Natural killer cell (primary cell): Measurements from ENCODE around the gene CBARP. TPM values are rescaled to one million over a fixed set of nuclear protein-coding genes. Genes with fewer than 3 reads are reported as not detected.

ENCODE experiments used
- ATAC-seq, 3 donors: fragments of 150-1000 bp in 2 of 3; fragments of 200-7000 bp in 1 of 3; cut with Tn5 transposase; 1 replicate in 1 of 3; 2 replicates in 2 of 3; pipeline ENCODE4 v1.10.0; 2021; ENCODE audit warnings: mild to moderate bottlenecking in 2 of 3, moderate library complexity in 2 of 3
- DNase-seq, 2 donors: peaks; one replicate each; pipeline versions ENCODE4 v3.0.0 to v3.0.0-alpha.2; 2013 to 2021; ENCODE audit warnings: mixed read lengths in 1 of 2
- H3K27ac ChIP-seq: one replicate; pipeline ENCODE4 v1.5.1; 2013; ENCODE audit warnings: mild to moderate bottlenecking, low read length
- H3K27me3 ChIP-seq: one replicate; pipeline ENCODE4 v1.6.1; 2013; ENCODE audit warnings: low read length; ENCODE audit not compliant: control insufficient read depth, insufficient read depth
- H3K36me3 ChIP-seq: one replicate; pipeline ENCODE4 v1.6.1; 2013; ENCODE audit warnings: low read length; ENCODE audit not compliant: control insufficient read depth, insufficient read depth
- H3K4me1 ChIP-seq: one replicate; pipeline ENCODE4 v1.6.1; 2013; ENCODE audit warnings: low read length; ENCODE audit not compliant: control insufficient read depth, insufficient read depth
- H3K4me3 ChIP-seq: one replicate; pipeline ENCODE4 v1.5.1; 2013; ENCODE audit warnings: low read length
- H3K9me3 ChIP-seq: one replicate; pipeline ENCODE4 v1.6.1; 2013; ENCODE audit warnings: low read length; ENCODE audit not compliant: control insufficient read depth, insufficient read depth
- H3K27ac Mint-ChIP-seq, 2 donors: one replicate each; pipeline ENCODE4 v1.8.0; 2022; ENCODE audit warnings: mild to moderate bottlenecking in 2 of 2, mixed read lengths in 2 of 2, moderate library complexity in 1 of 2
- H3K27me3 Mint-ChIP-seq, 2 donors: one replicate each; pipeline ENCODE4 v1.8.0; 2022; ENCODE audit warnings: low read depth in 2 of 2, mixed read lengths in 2 of 2
- H3K36me3 Mint-ChIP-seq: one replicate; pipeline ENCODE4 v1.8.0; 2022; ENCODE audit warnings: mixed read lengths
- H3K4me1 Mint-ChIP-seq, 2 donors: one replicate each; pipeline ENCODE4 v1.8.0; 2022; ENCODE audit warnings: mixed read lengths in 2 of 2
- H3K4me3 Mint-ChIP-seq: one replicate; pipeline ENCODE4 v1.8.0; 2022; ENCODE audit warnings: mild to moderate bottlenecking, moderate library complexity, mixed read lengths
- H3K9me3 Mint-ChIP-seq, 2 donors: one replicate each; pipeline ENCODE4 v1.8.0; 2022; ENCODE audit warnings: mixed read lengths in 2 of 2
- CTCF ChIP-seq: fragments of 200-600 bp; IDR thresholded peaks from one replicate; pipeline ENCODE4 v1.8.0; 2022; ENCODE audit warnings: antibody characterized with exemption
- WGBS: methylation state at CpG from one replicate; pipeline ENCODE4 v1.1.7; 2013; ENCODE audit warnings: missing lambda C conversion rate; ENCODE audit not compliant: insufficient coverage; 5-methylcytosine and 5-hydroxymethylcytosine counted together
- intact Hi-C: fragments of 100-400 bp; cut with micrococcal nuclease; formaldehyde crosslinking; loops from one replicate; pipeline ENCODE4 v1.14.2; 2022
- total RNA-seq, 4 donors: library from RNA; stranded (reverse); fragments of 120-200 nt in 1 of 4; gene quantifications; one replicate each; pipeline versions ENCODE4 v1.2.3 to v1.2.4, GENCODE V29; 2013 to 2022

CBARP gene
- total RNA-seq, 3 donors from 2014 or later (not counting 1 experiment from before 2014, with no cell fraction given) = 0.14 to 0.41 TPM; not detected in 1

- no peak overlapping the region for H3K4me3 Mint-ChIP-seq
- intact Hi-C loops = no loop called here
- Histone ChIP-seq H3K27me3 (no peaks in the 10 kb centered on the region), H3K9me3 (no peaks in the 10 kb centered on the region), H3K4me1 (no peaks in the 10 kb centered on the region), H3K36me3 (peaks cover 34% of the 10 kb centered on the region), H3K27ac (no peak overlapping the region), H3K4me3 (no peak overlapping the region)
- no peak overlapping the region for H3K27ac Mint-ChIP-seq
- H3K4me1 Mint-ChIP-seq = no peaks in the 10 kb centered on the region
- 92% methylated on average over 50 of the region's 50 CpGs for WGBS
- H3K9me3 Mint-ChIP-seq = no peaks in the 10 kb centered on the region
- ATAC-seq = no peak
- H3K36me3 Mint-ChIP-seq = no peaks in the 10 kb centered on the region
- DNase-seq = no peak
- H3K27me3 Mint-ChIP-seq = no peaks in the 10 kb centered on the region
- no peak for TF ChIP-seq CTCF
Observed at GRCh38 chr19:1226522-1227303, 11.1 kb downstream of the CBARP start.

DNA sequence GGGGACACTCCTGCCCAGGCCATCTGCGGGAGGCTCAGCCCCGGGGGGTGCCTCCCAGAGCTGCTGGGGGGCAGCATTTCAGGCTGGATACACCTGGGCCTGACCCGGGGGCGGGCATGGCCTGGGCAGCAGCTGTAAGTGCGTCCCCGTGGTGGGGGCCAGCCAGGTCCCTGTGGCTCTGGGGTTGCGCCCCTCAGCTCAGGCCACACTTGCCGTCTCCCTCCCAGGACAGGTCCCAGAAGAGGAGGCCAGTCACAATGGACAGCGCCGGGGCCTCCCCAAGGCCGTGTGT is 11.6 kb downstream of the CBARP start:
- Mint-ChIP-seq H3K27me3 (no peaks in the 10 kb centered on the region), H3K36me3 (no peaks in the 10 kb centered on the region), H3K4me3 (no peak overlapping the region), H3K27ac (no peak overlapping the region), H3K4me1 (no peaks in the 10 kb centered on the region), H3K9me3 (no peaks in the 10 kb centered on the region)
- no peak for TF ChIP-seq CTCF
- no peak overlapping the region for H3K4me3 ChIP-seq
- no peaks in the 10 kb centered on the region for H3K9me3 ChIP-seq
- 95% methylated on average over 11 of the region's 11 CpGs for WGBS
- no peaks in the 10 kb centered on the region for H3K4me1 ChIP-seq
- H3K27ac ChIP-seq = no peak overlapping the region
- DNase-seq = no peak
- ATAC-seq = no peak
- H3K27me3 ChIP-seq = no peaks in the 10 kb centered on the region
- H3K36me3 ChIP-seq = peaks cover 38% of the 10 kb centered on the region
- intact Hi-C loops = no loop called here

DNA sequence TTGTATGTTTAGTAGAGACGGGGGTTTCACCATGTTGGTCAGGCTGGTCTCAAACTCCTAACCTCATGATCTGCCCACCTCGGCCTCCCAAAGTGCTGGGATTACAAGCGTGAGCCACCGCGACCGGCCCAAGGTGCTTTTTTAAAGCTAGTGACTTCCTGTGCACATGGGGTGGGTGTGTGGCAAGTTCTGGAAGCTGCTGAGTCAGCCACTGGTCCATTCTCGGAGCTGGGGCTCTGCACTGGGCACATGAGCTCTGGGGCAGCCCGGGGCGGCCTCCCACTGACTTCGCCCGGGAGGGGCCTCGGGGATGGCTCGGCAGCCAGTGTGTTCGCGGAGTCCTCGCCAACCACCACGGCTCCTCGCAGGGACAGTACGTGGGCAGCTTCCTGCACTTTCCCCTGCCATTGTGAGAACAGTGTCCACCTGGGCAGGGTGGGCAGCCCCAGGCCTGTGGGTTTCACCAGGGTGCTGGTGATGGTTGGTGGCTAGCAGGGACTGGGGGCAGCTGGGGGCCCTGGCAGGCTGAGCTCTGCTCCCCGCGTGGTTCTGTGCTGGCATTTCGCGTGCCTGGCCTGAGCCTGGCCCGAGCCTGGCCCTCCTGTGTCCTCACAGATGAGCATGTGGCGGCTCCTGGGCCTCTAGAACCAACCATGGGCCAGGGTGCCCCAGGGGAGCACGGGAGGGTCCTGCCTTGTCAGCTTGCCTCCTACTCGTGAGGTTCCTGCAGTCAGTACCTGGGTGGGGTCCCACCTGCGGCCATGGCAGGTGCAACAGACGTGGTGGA is 12.2 kb downstream of the CBARP start:
- ATAC-seq (no peak), DNase-seq (no peak)
- Mint-ChIP-seq H3K36me3 (no peaks in the 10 kb centered on the region), H3K9me3 (no peaks in the 10 kb centered on the region), H3K27ac (no peak overlapping the region), H3K4me1 (no peaks in the 10 kb centered on the region), H3K4me3 (no peak overlapping the region), H3K27me3 (no peaks in the 10 kb centered on the region)
- intact Hi-C loops = no loop called here
- Histone ChIP-seq H3K9me3 (no peaks in the 10 kb centered on the region), H3K4me1 (no peaks in the 10 kb centered on the region), H3K4me3 (no peak overlapping the region), H3K27ac (no peak overlapping the region), H3K27me3 (no peaks in the 10 kb centered on the region), H3K36me3 (peaks cover 43% of the 10 kb centered on the region)
- TF ChIP-seq CTCF = no peak
- 88% methylated on average over 28 of the region's 29 CpGs for WGBS
